HCT116 (cell line): Measurements from ENCODE around the gene SLC7A8. TPM values are rescaled to one million over a fixed set of nuclear protein-coding genes. Genes with fewer than 3 reads are reported as not detected.

Experiments used
- ATAC-seq: fragments of 200-7000 bp; cut with Tn5 transposase; 2 replicates; pipeline ENCODE4 v1.9.1; 2020; ENCODE audit warnings: mild to moderate bottlenecking, moderate library complexity
- BruUV-seq: library from RNA; stranded (reverse); fragments of 400-500 nt; replicated peaks from 2 replicates; lab custom pipeline; 2021; lab: Mats Ljungman, UMichigan
- CTCF ChIA-PET: fragments of 300-600 bp; sonication (Branson Sonifier 250); formaldehyde crosslinking; loops from one replicate; lab custom pipeline; 2021; ENCODE audit warnings: antibody characterized with exemption; lab: Charles Lee
- POLR2A ChIA-PET: fragments of 300-600, 350-600 bp; sonication (Branson Sonifier 250); formaldehyde crosslinking; loops from one replicate; lab custom pipeline; 2021; ENCODE audit warnings: antibody characterized with exemption; lab: Charles Lee
- RAD21 ChIA-PET, 2 experiments: fragments of 300-600 bp; sonication (Branson Sonifier 250); formaldehyde crosslinking; loops; one replicate each; lab custom pipeline; 2023; ENCODE audit warnings: low total read pairs in 2 of 2; ENCODE audit not compliant: uncharacterized antibody in 2 of 2, unreplicated experiment in 2 of 2, low non-redundant PET in 1 of 2; lab: Charles Lee
- DNase-seq: peaks from one replicate; pipeline ENCODE4 v3.0.0-alpha.2; 2010; ENCODE audit warnings: low read depth, low spot score
- H2AFZ ChIP-seq: fragments of 200-600 bp; shearing (Covaris generic), sonication (generic); 2 replicates; pipeline ENCODE4 v1.6.1; 2017; ENCODE audit warnings: low read depth, mixed run types, mixed read lengths, antibody characterized with exemption, low read length; ENCODE audit not compliant: poor library complexity, severe bottlenecking
- H3K27ac ChIP-seq: 2 replicates; pipeline ENCODE4 v1.5.1; 2012; ENCODE audit warnings: low read depth, low read length
- H3K27me3 ChIP-seq: fragments of 200-600 bp; sonication (generic); 2 replicates; pipeline ENCODE4 v1.6.1; 2016; ENCODE audit warnings: mixed run types, low read length, mixed read lengths; ENCODE audit not compliant: insufficient read depth
- H3K36me3 ChIP-seq, 2 experiments: fragments of 200-500 bp in 1 of 2; fragments of 200-600 bp in 1 of 2; sonication (Bioruptor generic) in 1 of 2; sonication (generic) in 1 of 2; 2 replicates each; pipeline versions ENCODE4 v1.5.1 to v1.6.1; 2014 to 2016; ENCODE audit warnings: low read length in 2 of 2, inconsistent platforms in 1 of 2, mixed read lengths in 1 of 2, mixed run types in 1 of 2; ENCODE audit not compliant: insufficient read depth in 2 of 2, control insufficient read depth in 1 of 2
- H3K4me1 ChIP-seq, 2 experiments: fragments of 200-600 bp in 1 of 2; sonication (generic) in 1 of 2; 2 replicates each; pipeline versions ENCODE4 v1.5.1 to v1.6.1; 2012 to 2017; ENCODE audit warnings: low read length in 2 of 2, inconsistent platforms in 1 of 2, mild to moderate bottlenecking in 1 of 2, mixed read lengths in 1 of 2, mixed run types in 1 of 2, moderate library complexity in 1 of 2; ENCODE audit not compliant: insufficient read depth in 2 of 2, control insufficient read depth in 1 of 2
- H3K4me2 ChIP-seq: fragments of 200-600 bp; sonication (generic); 2 replicates; pipeline ENCODE4 v1.6.1; 2017; ENCODE audit warnings: mixed run types, low read length, mixed read lengths
- H3K4me3 ChIP-seq, 2 experiments: fragments of 200-600 bp in 1 of 2; sonication (generic) in 1 of 2; replicated peaks in 1 of 2; 2 replicates each; pipeline ENCODE4 v1.5.1; 2011 to 2016; ENCODE audit warnings: low read length in 2 of 2, control low read depth in 1 of 2, low read depth in 1 of 2, mild to moderate bottlenecking in 1 of 2, mixed read lengths in 1 of 2, mixed run types in 1 of 2
- H3K79me2 ChIP-seq: fragments of 200-600 bp; sonication (generic); 2 replicates; pipeline ENCODE4 v1.6.1; 2017; ENCODE audit warnings: mild to moderate bottlenecking, mixed run types, low read length, moderate library complexity, mixed read lengths; ENCODE audit not compliant: insufficient read depth
- H3K9ac ChIP-seq: fragments of 200-600 bp; sonication (generic); 2 replicates; pipeline ENCODE4 v1.6.1; 2016; ENCODE audit warnings: low read length, mixed read lengths
- H3K9me2 ChIP-seq: fragments of 200-600 bp; sonication (generic), shearing (Covaris generic); 2 replicates; pipeline ENCODE4 v1.6.1; 2017; ENCODE audit warnings: mixed run types, mild to moderate bottlenecking, moderate library complexity; ENCODE audit not compliant: insufficient read depth
- H3K9me3 ChIP-seq, 2 experiments: fragments of 200-500 bp in 1 of 2; fragments of 200-600 bp in 1 of 2; sonication (Bioruptor generic) in 1 of 2; sonication (generic) in 1 of 2; 2 replicates each; pipeline ENCODE4 v1.6.1; 2014 to 2017; ENCODE audit warnings: low read length in 2 of 2, mixed read lengths in 2 of 2, inconsistent platforms in 1 of 2, low read depth in 1 of 2, mild to moderate bottlenecking in 1 of 2, mixed run types in 1 of 2, moderate library complexity in 1 of 2; ENCODE audit not compliant: control insufficient read depth in 1 of 2, insufficient read depth in 1 of 2
- H4K20me1 ChIP-seq: fragments of 200-600 bp; sonication (generic), shearing (Covaris generic); 2 replicates; pipeline ENCODE4 v1.6.1; 2017; ENCODE audit warnings: mixed run types, mild to moderate bottlenecking, moderate library complexity; ENCODE audit not compliant: insufficient read depth
- CBX3 ChIP-seq: IDR thresholded peaks from 2 replicates; pipeline ENCODE4 v1.6.1; 2012; ENCODE audit warnings: low read depth
- CEBPB ChIP-seq: IDR thresholded peaks from 2 replicates; pipeline ENCODE4 v1.6.1; 2012; ENCODE audit warnings: low read depth
- ELF1 ChIP-seq: IDR thresholded peaks from 2 replicates; pipeline ENCODE4 v1.6.1; 2012; ENCODE audit warnings: low read depth, borderline replicate concordance
- EZH2phosphoT487 ChIP-seq: fragments of 200-600 bp; IDR thresholded peaks from 2 replicates; pipeline ENCODE4 v1.6.1; 2018; ENCODE audit warnings: antibody characterized with exemption, borderline replicate concordance
- JUND ChIP-seq: IDR thresholded peaks from 2 replicates; pipeline ENCODE4 v1.6.1; 2012
- POLR2A ChIP-seq: IDR thresholded peaks from 2 replicates; pipeline ENCODE4 v1.7.0; 2011; ENCODE audit warnings: borderline replicate concordance; ENCODE audit not compliant: insufficient read depth, insufficient read length; ENCODE audit errors: extremely low read depth
- RAD21 ChIP-seq: IDR thresholded peaks from 2 replicates; pipeline ENCODE4 v1.6.1; 2012; ENCODE audit warnings: low read depth, mild to moderate bottlenecking
- SIN3A ChIP-seq: IDR thresholded peaks from 2 replicates; pipeline ENCODE4 v1.6.1; 2012; ENCODE audit warnings: low read depth
- SP1 ChIP-seq: IDR thresholded peaks from 2 replicates; pipeline ENCODE4 v1.6.1; 2012; ENCODE audit warnings: low read depth
- SRF ChIP-seq: IDR thresholded peaks from 2 replicates; pipeline ENCODE4 v1.6.1; 2012; ENCODE audit warnings: low read depth
- ZFX ChIP-seq: fragments of 450-650 bp; IDR thresholded peaks from 2 replicates; pipeline ENCODE4 v1.6.1; 2017
- ZNF274 ChIP-seq: fragments of 200-500 bp; sonication (Bioruptor generic); IDR thresholded peaks from 2 replicates; pipeline ENCODE4 v1.6.1; 2014; ENCODE audit warnings: mild to moderate bottlenecking, low read depth, low read length, inconsistent platforms
- intact Hi-C: fragments of 100-400 bp; cut with micrococcal nuclease; formaldehyde crosslinking; loops from 2 replicates; pipeline ENCODE4 v1.10.0; 2022
- total RNA-seq: library from RNA; stranded (reverse); gene quantifications from one replicate; pipeline ENCODE4 v1.2.1, GENCODE V29; 2021; ENCODE audit not compliant: unreplicated experiment
- TF ChIP-seq, protein P1 (sequence below): IDR thresholded peaks from 2 replicates; pipeline ENCODE4 v1.6.1; 2012
- TF ChIP-seq, protein P2 (sequence below), 3 experiments: fragments of 200-600 bp in 1 of 3; sonication (generic) in 1 of 3; IDR thresholded peaks in 2 of 3; conservative IDR thresholded peaks in 1 of 3; 2 replicates each; pipeline ENCODE4 v1.5.1; 2012 to 2017; ENCODE audit warnings: low read depth in 2 of 3, low read length in 2 of 3, antibody characterized with exemption in 1 of 3, borderline replicate concordance in 1 of 3, control low read depth in 1 of 3, mild to moderate bottlenecking in 1 of 3, mixed read lengths in 1 of 3, mixed run types in 1 of 3, moderate library complexity in 1 of 3; ENCODE audit not compliant: insufficient read depth in 1 of 3
- TF ChIP-seq, protein P3 (sequence below): IDR thresholded peaks from 2 replicates; pipeline ENCODE4 v1.6.1; 2012; ENCODE audit warnings: low read depth

Gene SLC7A8
- total RNA-seq, 1 experiment from 2014 or later = 5.3 TPM

DNA sequence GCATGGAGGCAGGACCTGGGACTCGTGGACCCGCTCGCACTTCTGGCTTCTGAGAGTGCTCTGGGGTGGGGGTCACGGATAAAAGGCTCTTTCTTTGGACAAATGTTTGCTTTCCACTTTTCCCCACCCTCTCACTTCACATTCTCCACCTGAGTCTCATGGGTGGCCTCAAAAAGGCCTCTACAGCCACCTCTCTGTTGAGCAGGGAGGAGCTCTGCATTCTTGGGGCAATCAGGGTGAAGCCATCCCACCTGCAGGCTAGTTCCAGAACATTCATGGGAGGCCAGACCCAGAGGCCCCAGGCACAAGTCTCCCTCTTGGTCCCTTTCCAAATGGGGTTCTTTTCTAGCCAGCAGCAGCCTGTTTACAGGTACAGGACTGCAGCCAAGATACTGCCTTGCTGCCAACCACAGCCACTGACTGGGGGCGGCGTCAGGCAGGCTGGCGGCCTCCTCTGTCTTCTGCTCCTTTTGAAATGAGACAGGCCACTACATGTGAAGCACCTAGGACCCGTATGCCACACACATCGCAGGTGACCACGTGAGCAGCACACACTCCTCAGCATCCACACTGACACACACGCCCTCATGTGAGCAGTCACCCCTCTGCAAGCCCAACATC is 46.2 kb downstream of the SLC7A8 start:
- H3K79me2 ChIP-seq = no peaks in the 10 kb centered on the region
- peaks cover 0 to 6% of the 10 kb centered on the region in 2 experiments; a peak in 2 of 4 replicates for H3K4me1 ChIP-seq
- ATAC-seq (no peak), DNase-seq (no peak)
- BruUV-seq = no TSS peak
- H3K36me3 ChIP-seq = no peaks in the 10 kb centered on the region
- H3K9me3 ChIP-seq = no peaks in the 10 kb centered on the region
- POLR2A ChIA-PET = no interaction called here
- H3K4me3 ChIP-seq = no peak overlapping the region
- H2AFZ ChIP-seq = no peak overlapping the region
- no peak overlapping the region for H3K9ac ChIP-seq
- CTCF ChIA-PET = interaction anchor here (1.2 kb wide), 1 partner anchor 17 kb away, joined by 4 read pairs; no protein-coding TSS in a partner anchor
- no peaks in the 10 kb centered on the region for H3K27me3 ChIP-seq
- no peaks in the 10 kb centered on the region for H4K20me1 ChIP-seq
- intact Hi-C loops = no loop called here
- TF ChIP-seq RAD21 = no peak
- TF ChIP-seq, protein P1, sequence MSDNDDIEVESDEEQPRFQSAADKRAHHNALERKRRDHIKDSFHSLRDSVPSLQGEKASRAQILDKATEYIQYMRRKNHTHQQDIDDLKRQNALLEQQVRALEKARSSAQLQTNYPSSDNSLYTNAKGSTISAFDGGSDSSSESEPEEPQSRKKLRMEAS = no peak
- TF ChIP-seq ZFX = no peak
- TF ChIP-seq, all 23 proteins: peak for 0
- no peak overlapping the region for H3K4me2 ChIP-seq
- no peak overlapping the region; the same call in 1 of the 2 replicates for H3K27ac ChIP-seq
- RAD21 ChIA-PET = no interaction called here
- H3K9me2 ChIP-seq = no peaks in the 10 kb centered on the region

DNA sequence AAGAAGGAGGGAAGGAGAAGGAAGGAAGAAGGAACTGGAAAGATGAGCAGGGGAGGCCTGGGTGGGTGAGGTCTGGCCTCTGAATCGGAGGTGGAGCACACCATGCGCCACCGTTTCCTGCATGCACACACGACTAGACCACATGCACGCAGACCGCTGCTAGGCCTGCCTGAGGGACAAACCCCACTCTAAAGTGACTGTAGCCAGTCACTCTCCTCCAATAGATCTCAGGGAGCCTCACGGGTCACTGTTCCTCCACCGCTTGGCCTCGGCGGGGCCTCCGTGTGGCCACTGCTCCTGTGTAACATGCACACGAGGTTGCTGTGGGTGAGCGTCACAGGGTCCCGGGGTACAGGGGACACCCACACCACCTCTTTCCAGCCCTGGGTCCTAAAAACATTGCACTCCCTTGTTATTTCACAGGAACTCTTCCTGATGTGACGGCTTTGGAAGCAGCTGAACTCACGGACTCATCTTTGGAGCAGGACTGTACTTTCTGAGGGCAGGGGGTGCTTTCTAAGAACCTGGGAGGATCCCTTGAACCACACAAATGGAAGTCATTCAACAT is 46.8 kb downstream of the SLC7A8 start:
- Histone ChIP-seq H3K4me2 (no peak overlapping the region), H3K9me2 (no peaks in the 10 kb centered on the region), H3K27ac (no peak overlapping the region), H2AFZ (no peak overlapping the region), H3K9ac (no peak overlapping the region), H3K4me3 (no peak overlapping the region), H3K27me3 (no peaks in the 10 kb centered on the region), H4K20me1 (no peaks in the 10 kb centered on the region), H3K9me3 (no peaks in the 10 kb centered on the region), H3K79me2 (no peaks in the 10 kb centered on the region), H3K36me3 (no peaks in the 10 kb centered on the region), H3K4me1 (peaks cover 0 to under 1% of the 10 kb centered on the region in 2 experiments; a peak in 2 of 4 replicates)
- ChIA-PET CTCF (no interaction called here), POLR2A (no interaction called here), RAD21 (no interaction called here)
- intact Hi-C loops = no loop called here
- DNase-seq (no peak), ATAC-seq (no peak)
- BruUV-seq = no TSS peak
- TF ChIP-seq ZNF274 = no peak
- TF ChIP-seq, protein P2, sequence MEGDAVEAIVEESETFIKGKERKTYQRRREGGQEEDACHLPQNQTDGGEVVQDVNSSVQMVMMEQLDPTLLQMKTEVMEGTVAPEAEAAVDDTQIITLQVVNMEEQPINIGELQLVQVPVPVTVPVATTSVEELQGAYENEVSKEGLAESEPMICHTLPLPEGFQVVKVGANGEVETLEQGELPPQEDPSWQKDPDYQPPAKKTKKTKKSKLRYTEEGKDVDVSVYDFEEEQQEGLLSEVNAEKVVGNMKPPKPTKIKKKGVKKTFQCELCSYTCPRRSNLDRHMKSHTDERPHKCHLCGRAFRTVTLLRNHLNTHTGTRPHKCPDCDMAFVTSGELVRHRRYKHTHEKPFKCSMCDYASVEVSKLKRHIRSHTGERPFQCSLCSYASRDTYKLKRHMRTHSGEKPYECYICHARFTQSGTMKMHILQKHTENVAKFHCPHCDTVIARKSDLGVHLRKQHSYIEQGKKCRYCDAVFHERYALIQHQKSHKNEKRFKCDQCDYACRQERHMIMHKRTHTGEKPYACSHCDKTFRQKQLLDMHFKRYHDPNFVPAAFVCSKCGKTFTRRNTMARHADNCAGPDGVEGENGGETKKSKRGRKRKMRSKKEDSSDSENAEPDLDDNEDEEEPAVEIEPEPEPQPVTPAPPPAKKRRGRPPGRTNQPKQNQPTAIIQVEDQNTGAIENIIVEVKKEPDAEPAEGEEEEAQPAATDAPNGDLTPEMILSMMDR (IDR thresholded peaks at IDR 0.05 in 2 of 3, conservative IDR thresholded peaks at IDR 0.05 in 1 of 3; ENCODE audit: borderline replicate concordance in 1 of 3, insufficient read depth in 1 of 3, low read depth in 2 of 3, low read length in 2 of 3) = no peak
- TF ChIP-seq EZH2phosphoT487 = no peak
- TF ChIP-seq CBX3 = no peak
- TF ChIP-seq POLR2A = no peak
- no peak for TF ChIP-seq ELF1
- TF ChIP-seq SP1 = no peak
- no peak for TF ChIP-seq ZFX
- TF ChIP-seq, protein P3, sequence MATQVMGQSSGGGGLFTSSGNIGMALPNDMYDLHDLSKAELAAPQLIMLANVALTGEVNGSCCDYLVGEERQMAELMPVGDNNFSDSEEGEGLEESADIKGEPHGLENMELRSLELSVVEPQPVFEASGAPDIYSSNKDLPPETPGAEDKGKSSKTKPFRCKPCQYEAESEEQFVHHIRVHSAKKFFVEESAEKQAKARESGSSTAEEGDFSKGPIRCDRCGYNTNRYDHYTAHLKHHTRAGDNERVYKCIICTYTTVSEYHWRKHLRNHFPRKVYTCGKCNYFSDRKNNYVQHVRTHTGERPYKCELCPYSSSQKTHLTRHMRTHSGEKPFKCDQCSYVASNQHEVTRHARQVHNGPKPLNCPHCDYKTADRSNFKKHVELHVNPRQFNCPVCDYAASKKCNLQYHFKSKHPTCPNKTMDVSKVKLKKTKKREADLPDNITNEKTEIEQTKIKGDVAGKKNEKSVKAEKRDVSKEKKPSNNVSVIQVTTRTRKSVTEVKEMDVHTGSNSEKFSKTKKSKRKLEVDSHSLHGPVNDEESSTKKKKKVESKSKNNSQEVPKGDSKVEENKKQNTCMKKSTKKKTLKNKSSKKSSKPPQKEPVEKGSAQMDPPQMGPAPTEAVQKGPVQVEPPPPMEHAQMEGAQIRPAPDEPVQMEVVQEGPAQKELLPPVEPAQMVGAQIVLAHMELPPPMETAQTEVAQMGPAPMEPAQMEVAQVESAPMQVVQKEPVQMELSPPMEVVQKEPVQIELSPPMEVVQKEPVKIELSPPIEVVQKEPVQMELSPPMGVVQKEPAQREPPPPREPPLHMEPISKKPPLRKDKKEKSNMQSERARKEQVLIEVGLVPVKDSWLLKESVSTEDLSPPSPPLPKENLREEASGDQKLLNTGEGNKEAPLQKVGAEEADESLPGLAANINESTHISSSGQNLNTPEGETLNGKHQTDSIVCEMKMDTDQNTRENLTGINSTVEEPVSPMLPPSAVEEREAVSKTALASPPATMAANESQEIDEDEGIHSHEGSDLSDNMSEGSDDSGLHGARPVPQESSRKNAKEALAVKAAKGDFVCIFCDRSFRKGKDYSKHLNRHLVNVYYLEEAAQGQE = no peak
- TF ChIP-seq JUND = no peak
- no peak for TF ChIP-seq CEBPB
- TF ChIP-seq, protein P1 = no peak
- TF ChIP-seq SRF = no peak
- no peak for TF ChIP-seq SIN3A
